ENCODE measurements around the gene TCFL5.
"Not testable (repeated sequence)": the region's sequence is repeated elsewhere in the genome, so short reads cannot be mapped to it uniquely, and the experiment has no call there.

Gene TCFL5

DNA sequence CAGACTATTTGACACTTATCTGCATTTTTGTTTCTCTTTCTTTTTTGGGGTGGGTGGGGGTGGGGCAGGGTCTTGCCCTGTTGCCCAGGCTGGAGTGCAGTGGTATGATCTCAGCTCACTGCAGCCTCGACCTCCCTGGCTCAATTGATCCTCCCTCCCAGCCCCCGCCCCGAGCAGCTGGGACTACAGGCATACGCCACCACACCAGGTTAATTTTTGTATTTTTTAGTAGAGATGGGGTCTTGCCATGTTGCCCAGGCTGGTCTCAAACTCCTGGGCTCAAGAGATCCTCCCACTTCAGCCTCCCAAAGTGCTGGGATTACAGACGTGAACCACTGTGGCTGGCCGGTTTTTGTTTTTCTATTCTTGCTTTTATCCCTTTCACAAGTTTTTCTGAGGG lies 8.3 kb downstream of the TCFL5 start:
- not testable (repeated sequence) for DNase-seq (ENCODE audit: low spot score)

DNA sequence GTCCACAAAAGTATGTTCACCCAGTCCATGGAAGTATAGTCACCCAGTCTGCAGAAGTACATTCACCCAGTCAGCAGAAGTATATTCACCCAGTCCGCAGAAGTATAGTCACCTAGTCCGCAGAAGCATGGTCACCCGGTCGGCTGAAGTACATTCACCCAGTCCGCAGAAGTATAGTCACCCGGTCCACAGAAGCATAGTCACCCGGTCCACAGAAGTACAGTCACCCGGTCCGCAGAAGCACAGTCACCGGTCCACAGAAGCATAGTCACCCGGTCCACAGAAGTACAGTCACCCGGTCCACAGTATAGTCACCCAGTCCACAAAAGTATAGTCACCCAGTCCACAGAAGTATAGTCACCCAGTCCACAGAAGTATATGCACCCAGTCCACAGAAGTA lies 8.8 kb downstream of the TCFL5 start:
- DNase-seq (ENCODE audit: low spot score), result no peak

- no peak for DNase-seq (ENCODE audit: low spot score)
Measured at GRCh38 chr20:62852196-62852595, 9.4 kb downstream of the TCFL5 start.

GRCh38 chr20:62850333-62850974 lies 11.2 kb downstream of the TCFL5 start:
- no peak for DNase-seq (ENCODE audit: low spot score)

DNA sequence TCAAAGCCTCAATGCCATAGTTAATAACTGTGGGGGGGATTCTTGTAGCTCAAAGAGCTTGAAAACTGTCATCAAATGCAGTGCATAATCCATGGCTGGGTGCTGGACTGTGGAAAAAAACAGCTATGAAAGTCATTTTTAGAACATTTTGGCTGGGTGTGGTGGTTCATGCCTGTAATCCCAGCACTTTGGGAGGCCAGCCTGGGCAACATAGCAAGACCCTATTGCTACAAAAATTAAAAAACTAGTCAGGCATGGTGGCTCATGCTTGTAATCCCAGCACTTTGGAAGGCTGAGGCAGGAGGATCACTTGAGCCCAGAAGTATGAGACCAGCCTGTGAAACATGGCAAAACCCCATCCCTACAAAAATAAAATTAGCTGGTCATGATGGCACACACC lies 12.2 kb downstream of the TCFL5 start:
- no peak for DNase-seq (ENCODE audit: low spot score)

- DNase-seq (ENCODE audit: low spot score), result not testable (repeated sequence)
Measured at GRCh38 chr20:62848917-62849316, 12.7 kb downstream of the TCFL5 start.

DNA sequence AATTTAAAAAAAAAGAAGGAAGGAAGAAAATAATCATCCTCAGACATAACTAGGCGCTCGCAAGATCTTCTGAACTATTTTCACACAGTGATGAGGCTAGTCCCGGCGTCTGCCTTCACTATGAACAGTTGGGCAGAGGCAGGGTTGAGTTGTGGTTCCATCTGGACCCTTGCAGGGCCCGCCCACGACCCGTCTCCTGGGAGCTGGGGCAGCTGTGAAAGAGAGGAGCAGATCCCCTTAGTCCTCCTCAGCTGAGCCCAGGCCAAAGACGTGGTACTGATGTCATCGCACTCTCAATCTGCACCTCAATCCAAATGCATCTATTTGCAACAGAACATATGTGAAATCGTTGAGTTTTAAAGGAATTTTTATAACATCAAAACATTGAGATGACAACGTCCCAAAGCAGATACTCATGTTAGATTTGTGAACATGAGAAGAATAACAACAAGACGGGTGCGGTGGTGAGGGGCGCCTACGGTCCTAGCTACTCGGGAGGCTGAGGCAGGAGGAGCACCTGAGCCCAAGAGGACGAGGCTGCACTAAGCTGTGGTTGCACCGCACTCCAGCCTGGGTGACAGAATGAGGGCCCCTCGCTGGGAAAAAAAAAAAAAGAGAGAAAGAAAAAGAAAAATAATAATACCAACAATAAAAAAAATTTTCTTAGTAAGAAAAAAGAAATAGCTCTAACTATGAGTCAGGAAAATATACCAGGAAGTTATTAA lies 15.3 kb downstream of the TCFL5 start:
- DNase-seq (ENCODE audit: low spot score), result no peak

DNA sequence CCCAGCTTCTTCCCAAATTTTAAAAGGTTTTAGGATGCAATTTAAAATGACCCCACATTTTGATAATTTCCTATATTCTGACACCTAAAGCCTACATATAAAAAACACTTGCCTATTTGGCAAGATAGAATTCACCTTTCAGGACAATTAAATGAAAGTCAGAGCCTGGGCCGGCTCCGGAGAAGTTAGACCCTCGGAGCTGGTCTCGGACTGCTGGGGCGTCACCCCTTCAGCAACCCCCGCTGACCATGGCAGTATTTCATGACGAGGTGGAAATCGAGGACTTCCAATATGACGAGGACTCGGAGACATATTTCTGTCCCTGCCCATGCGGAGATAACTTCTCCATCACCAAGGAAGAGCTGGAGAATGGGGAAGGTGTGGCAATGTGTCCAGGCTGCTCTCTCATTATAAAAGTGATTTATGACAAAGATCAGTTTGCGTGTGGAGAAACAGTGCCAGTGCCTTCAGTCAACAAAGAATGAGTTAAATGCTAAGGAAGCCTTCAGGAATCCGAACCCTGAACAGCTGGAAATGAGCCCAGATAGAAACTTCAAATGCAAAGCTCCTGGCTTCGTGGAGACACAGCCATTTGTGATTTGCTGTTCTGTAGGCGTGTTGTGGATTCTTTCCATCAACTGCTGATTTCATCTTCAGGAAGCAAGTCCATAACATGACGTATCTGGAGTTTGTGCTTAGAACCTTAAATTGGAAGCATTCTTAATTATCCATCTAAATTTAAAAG lies 16.0 kb downstream of the TCFL5 start:
- no peak for DNase-seq (ENCODE audit: low spot score)

GRCh38 chr20:62844182-62844581 lies 17.4 kb downstream of the TCFL5 start:
- DNase-seq (ENCODE audit: low spot score), result no peak

DNA sequence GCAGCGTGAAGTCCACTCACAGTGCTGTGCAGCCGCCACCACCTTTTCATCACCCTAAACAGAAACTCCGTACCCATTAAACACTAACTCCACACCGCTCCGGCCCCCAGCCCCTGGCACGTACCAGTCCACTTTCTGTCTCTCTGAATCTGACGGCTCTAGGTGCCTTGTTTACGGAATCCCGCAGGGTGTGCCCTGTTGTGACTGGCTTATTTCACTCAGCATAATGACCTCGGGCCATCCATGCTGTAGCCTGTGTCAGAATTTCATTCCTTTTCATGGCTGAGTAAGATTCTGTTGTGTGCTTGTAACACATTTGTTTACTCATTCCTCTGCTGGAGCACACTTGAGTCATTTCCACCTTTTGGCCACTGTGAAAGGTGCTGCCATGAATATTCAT lies 18.0 kb downstream of the TCFL5 start:
- DNase-seq (ENCODE audit: low spot score), result no peak

DNA sequence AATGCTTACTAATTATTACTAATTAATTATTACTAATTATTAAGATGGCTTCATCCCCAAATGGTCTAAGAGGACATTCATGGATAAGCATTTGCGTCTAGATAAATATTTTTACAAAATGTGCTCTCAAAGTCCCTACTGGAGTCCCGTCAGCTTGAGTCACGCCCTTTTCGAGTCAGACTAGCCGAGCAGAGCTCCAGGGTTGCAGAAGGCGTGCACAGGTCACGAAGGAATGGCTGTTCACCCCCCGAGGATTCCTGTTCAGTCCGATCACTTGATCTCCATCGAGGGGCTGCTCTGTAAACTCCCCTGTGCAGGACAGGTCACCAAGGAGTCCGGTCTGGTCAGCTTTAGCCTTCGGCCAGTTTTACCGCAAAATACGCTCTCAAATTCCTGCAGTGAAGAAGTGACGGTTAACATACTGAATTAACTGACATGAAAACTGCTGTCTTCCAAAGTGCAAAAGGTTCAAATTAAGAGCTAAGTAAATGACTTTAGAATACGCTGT lies 19.9 kb downstream of the TCFL5 start:
- no peak for DNase-seq (ENCODE audit: low spot score)

- no peak for DNase-seq (ENCODE audit: low spot score)
Measured at GRCh38 chr20:62840244-62841197, 21.1 kb downstream of the TCFL5 start.

DNA sequence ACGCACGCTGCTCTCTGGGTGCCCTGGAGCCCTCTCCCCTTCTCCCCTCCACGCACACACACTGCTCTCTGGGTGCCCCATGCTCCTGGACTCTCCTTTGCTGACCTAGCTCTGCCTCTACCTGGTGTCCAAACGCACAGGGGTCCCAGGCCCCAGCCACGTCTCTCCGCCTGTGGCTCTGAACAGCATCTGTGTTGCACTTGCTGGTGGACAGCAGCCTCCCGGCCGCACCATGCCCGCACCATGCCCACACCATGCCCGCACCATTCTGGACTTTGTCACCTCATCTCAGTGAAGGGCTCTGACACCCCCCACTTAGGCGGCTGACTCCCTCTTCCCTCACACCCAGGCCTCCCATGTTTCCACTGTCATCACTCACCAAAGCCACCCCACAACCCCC lies 21.8 kb downstream of the TCFL5 start:
- no peak for DNase-seq (ENCODE audit: low spot score)

DNA sequence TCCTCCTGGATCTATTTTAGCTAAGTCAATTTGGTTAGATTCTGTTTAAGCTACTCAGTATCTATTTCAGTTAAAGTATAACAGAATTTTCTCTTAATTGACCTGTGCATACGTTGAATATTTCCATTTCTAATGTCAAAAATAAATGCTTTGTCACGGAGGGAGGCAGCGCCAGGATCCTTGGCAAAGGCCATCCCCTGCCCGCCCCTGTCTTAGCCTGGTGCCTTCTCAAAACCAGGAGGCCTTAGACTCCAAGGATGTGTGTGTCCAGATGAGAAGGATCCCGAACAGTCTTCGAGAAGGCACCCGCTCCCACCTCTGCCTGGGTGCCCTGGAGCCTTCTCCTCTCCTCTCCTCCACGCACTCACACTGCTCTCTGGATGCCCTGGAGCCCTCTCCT lies 22.4 kb downstream of the TCFL5 start:
- no peak for DNase-seq (ENCODE audit: low spot score)

DNA sequence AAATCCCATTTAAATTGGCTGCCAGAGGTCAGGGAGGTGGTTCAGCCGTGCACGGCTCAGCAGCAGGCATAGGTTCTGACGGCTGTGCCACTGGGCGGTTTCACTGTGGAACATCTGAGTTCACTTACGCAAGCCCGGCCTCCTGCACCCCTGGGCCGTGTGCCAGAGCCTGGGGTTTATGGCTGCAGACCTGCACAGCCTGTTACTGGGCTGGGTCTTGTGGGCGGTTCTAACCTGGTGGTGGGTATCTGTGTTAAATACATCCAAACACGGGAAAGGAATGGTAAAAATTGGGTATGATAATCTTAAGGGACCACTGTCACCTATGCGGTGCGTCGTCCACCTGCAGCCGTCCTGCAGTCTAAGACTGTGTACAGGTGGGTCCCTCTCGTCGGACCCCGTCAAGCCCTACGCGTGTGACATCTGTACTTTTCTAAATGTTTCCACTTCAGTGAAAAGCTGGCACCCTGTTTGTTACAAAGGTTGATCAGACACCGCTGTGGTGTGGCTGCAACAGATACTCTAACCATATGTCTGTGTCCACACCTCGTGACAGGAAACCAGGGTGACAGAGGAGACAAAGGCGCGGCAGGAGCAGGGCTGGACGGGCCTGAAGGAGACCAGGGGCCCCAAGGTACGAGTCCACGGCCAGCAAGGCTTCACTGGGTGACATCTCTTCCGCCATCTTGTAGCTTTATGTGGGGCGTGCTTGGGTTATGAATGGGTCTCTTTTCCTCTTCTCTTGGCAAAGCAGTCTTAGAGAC lies 23.3 kb downstream of the TCFL5 start:
- no peak for DNase-seq (ENCODE audit: low spot score)

DNA sequence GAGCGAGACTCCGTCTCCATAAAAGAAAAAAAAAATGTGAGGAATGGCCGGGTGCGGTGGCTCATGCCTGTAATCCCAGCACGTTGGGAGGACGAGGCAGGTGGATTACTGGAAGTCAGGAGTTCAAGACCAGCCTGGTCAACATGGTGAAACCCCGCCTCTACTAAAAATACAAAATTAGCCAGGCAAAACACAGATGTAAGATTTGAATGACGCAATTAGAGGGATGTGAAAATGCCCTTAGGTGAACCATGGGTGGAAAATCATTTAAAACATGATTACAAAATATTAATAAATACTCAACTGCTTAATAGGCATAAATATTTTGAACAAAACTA lies 23.9 kb downstream of the TCFL5 start:
- DNase-seq (ENCODE audit: low spot score), result no peak

DNA sequence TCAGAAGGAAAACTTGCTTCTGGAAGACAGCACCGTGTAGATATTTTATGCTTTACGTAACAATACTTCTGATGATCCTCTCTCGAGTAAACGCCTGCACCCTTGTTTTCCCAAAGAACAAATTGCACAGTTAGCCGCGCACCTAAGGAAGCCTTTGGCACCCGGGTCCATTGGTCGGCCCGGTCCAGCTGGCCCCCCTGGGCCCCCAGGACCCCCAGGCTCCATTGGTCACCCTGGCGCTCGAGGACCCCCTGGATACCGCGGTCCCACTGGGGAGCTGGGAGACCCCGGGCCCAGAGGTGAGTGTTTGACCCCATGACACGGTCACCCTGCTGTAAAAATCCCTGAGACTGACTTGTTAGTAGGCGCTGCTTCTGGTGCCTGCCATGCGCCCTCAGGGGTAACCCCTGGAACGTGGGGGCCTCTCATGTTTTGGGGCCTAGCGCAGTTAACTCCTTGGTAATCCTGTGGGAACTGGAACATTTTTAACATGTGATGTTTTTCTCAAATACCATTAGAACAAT lies 24.6 kb downstream of the TCFL5 start:
- no peak for DNase-seq (ENCODE audit: low spot score)

- no peak for DNase-seq (ENCODE audit: low spot score)
Measured at GRCh38 chr20:62835931-62836861, 25.4 kb downstream of the TCFL5 start.

- DNase-seq (ENCODE audit: low spot score), result no peak
Measured at GRCh38 chr20:62834967-62835730, 26.5 kb downstream of the TCFL5 start.

Measured in hematopoietic multipotent progenitor cell treated with erythropoietin and hydrocortisone succinate and interleukin-3 and kit ligand, for 17 days (in vitro differentiated cells).